Mesothelial cell of epicardium (in vitro differentiated cells): Measurements from ENCODE around the gene EPS8. TPM values are rescaled to one million over a fixed set of nuclear protein-coding genes. Genes with fewer than 3 reads are reported as not detected.
A peak's percentile ranks its signal among the peaks of the same experiment; 100 is the strongest.

Source experiments
- DNase-seq, 2 experiments: peaks; one replicate each; pipeline ENCODE4 v3.0.0; 2021; ENCODE audit warnings: low spot score in 2 of 2; ENCODE audit not compliant: unreplicated experiment in 2 of 2
- H3K27ac Mint-ChIP-seq: 2 replicates; pipeline ENCODE4 v1.8.0; 2021; ENCODE audit warnings: mixed read lengths
- H3K27me3 Mint-ChIP-seq: 2 replicates; pipeline ENCODE4 v1.8.0; 2021; ENCODE audit warnings: low read depth, mixed read lengths
- H3K36me3 Mint-ChIP-seq: 2 replicates; pipeline ENCODE4 v1.8.0; 2021; ENCODE audit warnings: mixed read lengths
- H3K4me1 Mint-ChIP-seq: 2 replicates; pipeline ENCODE4 v1.8.0; 2021; ENCODE audit warnings: mixed read lengths
- H3K4me3 Mint-ChIP-seq: 2 replicates; pipeline ENCODE4 v1.8.0; 2021; ENCODE audit warnings: mild to moderate bottlenecking, moderate library complexity, mixed read lengths
- H3K9me3 Mint-ChIP-seq: 2 replicates; pipeline ENCODE4 v1.8.0; 2021; ENCODE audit warnings: mixed read lengths
- total RNA-seq: library from RNA; stranded (reverse); gene quantifications from 3 replicates; pipeline ENCODE4 v1.2.1, GENCODE V29; 2021
- TF ChIP-seq, protein P1 (sequence below): fragments of 200-600 bp; sonication (generic); IDR thresholded peaks from one replicate; pipeline ENCODE4 v1.5.0; 2021; ENCODE audit warnings: antibody characterized with exemption; ENCODE audit not compliant: unreplicated experiment

EPS8 gene
- total RNA-seq, 1 donor from 2014 or later: 24.8 TPM

DNA sequence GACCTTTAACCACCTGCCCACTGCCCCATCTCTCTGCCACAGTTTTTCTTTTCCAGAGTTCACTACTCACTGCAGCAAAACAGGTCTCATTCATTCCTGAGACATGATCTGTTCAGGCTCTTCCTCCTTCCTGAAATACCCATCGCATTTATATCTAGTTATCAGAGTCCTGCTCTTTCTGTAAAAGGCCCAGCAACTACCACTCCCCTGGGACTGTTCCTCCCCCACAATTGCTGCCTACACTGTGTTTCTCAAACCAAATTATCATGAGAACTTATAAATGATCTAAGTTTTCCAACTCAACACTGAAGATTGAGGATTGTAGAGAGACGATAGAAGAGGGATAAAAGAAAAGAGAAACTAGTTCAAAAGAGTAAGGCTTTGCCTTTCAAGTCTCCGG lies 40.8 kb upstream of the EPS8 start:
- H3K36me3 Mint-ChIP-seq: no peaks in the 10 kb centered on the region
- H3K4me1 Mint-ChIP-seq: peaks cover 24% of the 10 kb centered on the region
- H3K27ac Mint-ChIP-seq: peak overlapping the region; percentile 68
- TF ChIP-seq, protein P1, sequence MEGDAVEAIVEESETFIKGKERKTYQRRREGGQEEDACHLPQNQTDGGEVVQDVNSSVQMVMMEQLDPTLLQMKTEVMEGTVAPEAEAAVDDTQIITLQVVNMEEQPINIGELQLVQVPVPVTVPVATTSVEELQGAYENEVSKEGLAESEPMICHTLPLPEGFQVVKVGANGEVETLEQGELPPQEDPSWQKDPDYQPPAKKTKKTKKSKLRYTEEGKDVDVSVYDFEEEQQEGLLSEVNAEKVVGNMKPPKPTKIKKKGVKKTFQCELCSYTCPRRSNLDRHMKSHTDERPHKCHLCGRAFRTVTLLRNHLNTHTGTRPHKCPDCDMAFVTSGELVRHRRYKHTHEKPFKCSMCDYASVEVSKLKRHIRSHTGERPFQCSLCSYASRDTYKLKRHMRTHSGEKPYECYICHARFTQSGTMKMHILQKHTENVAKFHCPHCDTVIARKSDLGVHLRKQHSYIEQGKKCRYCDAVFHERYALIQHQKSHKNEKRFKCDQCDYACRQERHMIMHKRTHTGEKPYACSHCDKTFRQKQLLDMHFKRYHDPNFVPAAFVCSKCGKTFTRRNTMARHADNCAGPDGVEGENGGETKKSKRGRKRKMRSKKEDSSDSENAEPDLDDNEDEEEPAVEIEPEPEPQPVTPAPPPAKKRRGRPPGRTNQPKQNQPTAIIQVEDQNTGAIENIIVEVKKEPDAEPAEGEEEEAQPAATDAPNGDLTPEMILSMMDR: no peak
- no peaks in the 10 kb centered on the region for H3K9me3 Mint-ChIP-seq
- no peak overlapping the region for H3K4me3 Mint-ChIP-seq
- no peaks in the 10 kb centered on the region for H3K27me3 Mint-ChIP-seq
- DNase-seq: no peak

DNA sequence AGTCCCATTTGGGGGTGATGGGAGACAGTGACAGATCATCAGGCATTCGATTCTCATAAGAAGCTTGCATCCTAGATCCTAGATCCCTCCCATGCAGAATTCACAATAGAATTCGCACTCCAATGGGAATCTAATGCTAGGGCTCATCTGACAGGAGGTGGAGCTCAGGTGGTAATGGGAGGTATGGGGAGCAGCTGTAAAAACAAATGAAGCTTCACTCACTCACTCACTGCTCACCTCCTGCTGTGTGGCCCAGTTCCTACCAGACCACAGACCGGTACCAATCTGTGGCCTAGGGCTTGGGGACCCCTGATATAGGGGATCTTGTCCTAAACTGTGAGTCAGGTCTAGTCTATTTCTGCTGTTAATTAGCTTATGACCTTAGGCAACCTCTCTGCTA lies 40.1 kb upstream of the EPS8 start:
- no peak overlapping the region for H3K27ac Mint-ChIP-seq
- peaks cover 24% of the 10 kb centered on the region for H3K4me1 Mint-ChIP-seq
- no peak overlapping the region for H3K4me3 Mint-ChIP-seq
- no peak for DNase-seq
- H3K36me3 Mint-ChIP-seq: no peaks in the 10 kb centered on the region
- TF ChIP-seq, protein P1: no peak
- H3K27me3 Mint-ChIP-seq: no peaks in the 10 kb centered on the region
- no peaks in the 10 kb centered on the region for H3K9me3 Mint-ChIP-seq

DNA sequence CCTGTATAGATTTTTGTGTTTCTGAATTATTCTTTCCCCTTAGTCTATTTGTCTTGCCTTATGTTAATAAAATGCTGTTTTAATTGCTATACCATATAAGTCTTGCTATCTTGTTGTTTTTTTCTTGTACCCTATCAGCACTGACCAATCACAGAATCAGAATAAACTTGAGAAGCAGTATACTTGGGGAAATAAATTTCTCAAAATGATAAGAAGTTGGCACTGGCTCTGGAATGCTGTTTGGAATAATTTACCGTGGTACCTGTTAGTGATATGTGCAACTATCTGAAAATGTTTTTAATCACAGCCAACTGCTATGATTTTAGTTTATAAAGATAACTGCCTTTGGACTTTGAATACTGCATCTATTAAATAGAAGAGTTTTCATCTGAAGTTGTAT lies 37.9 kb upstream of the EPS8 start:
- H3K4me1 Mint-ChIP-seq: peaks cover 24% of the 10 kb centered on the region
- TF ChIP-seq, protein P1: no peak
- no peak for DNase-seq
- H3K4me3 Mint-ChIP-seq: no peak overlapping the region
- H3K27me3 Mint-ChIP-seq: no peaks in the 10 kb centered on the region
- peak overlapping the region; percentile 67 for H3K27ac Mint-ChIP-seq
- H3K9me3 Mint-ChIP-seq: no peaks in the 10 kb centered on the region
- H3K36me3 Mint-ChIP-seq: no peaks in the 10 kb centered on the region

DNA sequence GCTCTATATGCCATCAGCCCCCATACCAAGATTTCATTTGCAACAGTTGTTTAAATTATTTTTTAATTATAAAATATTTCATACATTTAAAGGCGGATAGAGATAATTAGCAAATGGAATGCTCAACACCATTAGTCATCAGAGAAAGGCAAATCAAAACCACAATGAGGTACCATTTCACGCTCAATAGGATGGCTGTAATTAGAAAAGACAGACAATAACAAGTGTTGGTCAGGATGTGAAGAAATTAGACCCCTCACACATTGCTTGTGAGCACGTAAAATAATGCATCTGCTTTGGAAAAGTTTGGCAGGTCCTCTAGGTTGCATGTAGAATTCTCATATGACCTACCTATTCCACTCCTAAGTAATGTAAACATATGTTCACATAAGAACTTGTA lies 35.3 kb upstream of the EPS8 start:
- H3K9me3 Mint-ChIP-seq: no peaks in the 10 kb centered on the region
- no peaks in the 10 kb centered on the region for H3K36me3 Mint-ChIP-seq
- H3K27ac Mint-ChIP-seq: no peak overlapping the region
- TF ChIP-seq, protein P1: no peak
- DNase-seq: no peak
- H3K4me1 Mint-ChIP-seq: peaks cover 11% of the 10 kb centered on the region
- H3K4me3 Mint-ChIP-seq: no peak overlapping the region
- no peaks in the 10 kb centered on the region for H3K27me3 Mint-ChIP-seq

DNA sequence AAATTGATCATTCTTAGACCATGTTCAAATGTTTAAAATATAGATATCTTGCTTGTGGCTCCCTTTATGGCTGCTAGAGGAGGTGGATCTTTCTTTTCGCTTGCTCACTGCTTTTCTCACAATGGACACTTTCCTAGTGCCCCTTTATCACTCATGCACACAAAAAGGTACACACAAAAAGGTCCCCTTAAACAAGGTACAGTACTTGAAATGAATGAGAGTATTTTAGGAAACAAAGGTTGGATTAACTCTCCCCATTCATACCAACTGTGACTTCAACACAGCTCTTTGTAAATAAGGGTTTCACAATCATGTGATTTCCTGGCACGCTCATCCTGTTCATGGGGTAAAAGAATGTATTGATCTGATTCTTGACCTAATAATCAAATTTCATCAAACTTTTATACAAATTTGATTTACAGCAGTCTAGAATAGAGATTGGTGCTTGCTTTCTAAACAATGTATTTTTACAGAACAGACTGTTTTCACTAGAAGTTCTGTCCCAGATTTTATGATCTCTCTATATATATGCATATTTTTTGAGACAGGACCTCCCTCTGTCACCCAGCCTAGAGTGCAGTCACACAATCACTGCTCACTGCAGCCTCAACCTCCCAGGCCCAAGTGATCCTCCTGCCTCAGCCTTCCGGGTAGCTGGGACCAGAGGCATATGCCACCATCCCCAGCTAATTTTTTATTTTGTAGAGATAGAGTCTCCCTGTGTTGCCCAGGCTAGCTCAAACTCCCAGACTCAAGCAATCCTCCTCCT lies 34.4 kb upstream of the EPS8 start:
- no peak for DNase-seq
- Mint-ChIP-seq H3K9me3 (no peaks in the 10 kb centered on the region), H3K4me1 (peaks cover 11% of the 10 kb centered on the region), H3K27ac (no peak overlapping the region), H3K4me3 (no peak overlapping the region), H3K27me3 (no peaks in the 10 kb centered on the region), H3K36me3 (no peaks in the 10 kb centered on the region)
- TF ChIP-seq, protein P1: no peak
